Fibroblast of pulmonary artery (primary cell): ENCODE data around the gene SLC5A11.

Experiments used
- DNase-seq: peaks from one replicate; pipeline ENCODE4 v3.0.0-alpha.2; 2010; ENCODE audit warnings: low read depth
- H3K4me3 ChIP-seq: replicated peaks from 2 replicates; pipeline ENCODE4 v1.5.1; 2011; ENCODE audit warnings: low read depth, mild to moderate bottlenecking, control low read depth, low read length, moderate library complexity
- CTCF ChIP-seq: IDR thresholded peaks from 2 replicates; pipeline ENCODE4 v1.5.1; 2011; ENCODE audit warnings: mild to moderate bottlenecking, control low read depth, low read length, inconsistent platforms; ENCODE audit errors: missing control alignments

Gene SLC5A11

GRCh38 chr16:24825696-24826095, 20.1 kb upstream of the SLC5A11 start:
- no peak for DNase-seq
- TF ChIP-seq CTCF: no peak
- no peak overlapping the region for H3K4me3 ChIP-seq

GRCh38 chr16:24826096-24826690, 19.6 kb upstream of the SLC5A11 start:
- TF ChIP-seq CTCF: no peak
- no peak for DNase-seq
- no peak overlapping the region for H3K4me3 ChIP-seq

- TF ChIP-seq CTCF: no peak
- no peak overlapping the region for H3K4me3 ChIP-seq
- DNase-seq: no peak
These were observed 18.8 kb upstream of the SLC5A11 start for GRCh38 chr16:24826817-24827566.

GRCh38 chr16:24829153-24829552, 16.6 kb upstream of the SLC5A11 start:
- TF ChIP-seq CTCF: no peak
- no peak overlapping the region for H3K4me3 ChIP-seq
- no peak for DNase-seq

GRCh38 chr16:24833352-24833751, 12.4 kb upstream of the SLC5A11 start:
- H3K4me3 ChIP-seq: no peak overlapping the region
- DNase-seq: no peak
- no peak for TF ChIP-seq CTCF

GRCh38 chr16:24834459-24835335, 11.1 kb upstream of the SLC5A11 start:
- H3K4me3 ChIP-seq: no peak overlapping the region
- peak; percentile 59 for DNase-seq
- TF ChIP-seq CTCF: peak; percentile 89
